Spleen (tissue), 11 donors: ENCODE data around the gene MTG2. TPM values are rescaled to one million over a fixed set of nuclear protein-coding genes. Genes with fewer than 3 reads are reported as not detected.

Experiments used
- DNase-seq: peaks from one replicate; pipeline ENCODE4 v3.0.0-alpha.2; 2020
- H3K27ac ChIP-seq, 8 donors: fragments of 200-600 bp; sonication (generic) in 7 of 8; 1 replicate in 4 of 8; 2 replicates in 4 of 8; pipeline versions ENCODE4 v1.5.0 to v1.8.0; 2016 to 2021; ENCODE audit warnings: inconsistent platforms in 4 of 8, mild to moderate bottlenecking in 4 of 8, moderate library complexity in 1 of 8
- H3K27me3 ChIP-seq, 7 donors: fragments of 200-600 bp; sonication (generic) in 6 of 7; replicated peaks in 1 of 7; 1 replicate in 4 of 7; 2 replicates in 3 of 7; pipeline versions ENCODE4 v1.5.0 to v1.8.0; 2016 to 2021; ENCODE audit warnings: inconsistent platforms in 3 of 7, mild to moderate bottlenecking in 1 of 7
- H3K36me3 ChIP-seq, 6 donors: fragments of 200-600 bp; sonication (generic) in 5 of 6; 1 replicate in 4 of 6; 2 replicates in 2 of 6; pipeline versions ENCODE4 v1.5.0 to v1.8.0; 2016 to 2021; ENCODE audit warnings: inconsistent platforms in 2 of 6
- H3K4me1 ChIP-seq, 6 donors: fragments of 200-600 bp; sonication (generic) in 5 of 6; 1 replicate in 3 of 6; 2 replicates in 3 of 6; pipeline versions ENCODE4 v1.5.0 to v1.8.0; 2016 to 2021; ENCODE audit warnings: inconsistent platforms in 3 of 6
- H3K4me3 ChIP-seq, 8 donors: fragments of 200-600 bp; sonication (generic) in 7 of 8; 1 replicate in 4 of 8; 2 replicates in 4 of 8; pipeline versions ENCODE4 v1.5.0 to v1.8.0; 2016 to 2021; ENCODE audit warnings: inconsistent platforms in 4 of 8, mild to moderate bottlenecking in 4 of 8, moderate library complexity in 2 of 8
- H3K9me3 ChIP-seq, 8 donors: fragments of 200-600 bp; sonication (generic) in 7 of 8; 1 replicate in 4 of 8; 2 replicates in 4 of 8; pipeline versions ENCODE4 v1.5.0 to v1.8.0; 2016 to 2021; ENCODE audit warnings: inconsistent platforms in 4 of 8
- CTCF ChIP-seq, 11 experiments: fragments of 200-600 bp in 7 of 11; fragments of 450-650 bp in 4 of 11; sonication (generic) in 4 of 11; IDR thresholded peaks in 8 of 11; conservative IDR thresholded peaks in 3 of 11; 1 replicate in 7 of 11; 2 replicates in 4 of 11; pipeline versions ENCODE4 v1.4.0 to v1.8.0; 2016 to 2021; ENCODE audit warnings: antibody characterized with exemption in 11 of 11, inconsistent platforms in 4 of 11, mild to moderate bottlenecking in 1 of 11
- POLR2A ChIP-seq, 3 donors: fragments of 450-650 bp; IDR thresholded peaks; one replicate each; pipeline ENCODE4 v1.5.1; 2017; ENCODE audit warnings: antibody characterized with exemption in 3 of 3, mild to moderate bottlenecking in 1 of 3
- POLR2AphosphoS5 ChIP-seq, 3 donors: sonication (generic); formaldehyde crosslinking; IDR thresholded peaks; one replicate each; pipeline ENCODE4 v1.5.1; 2017; ENCODE audit warnings: antibody characterized with exemption in 3 of 3
- WGBS, 5 donors: extraction: QIAGEN DNeasy Blood & Tissue Kit in 3 of 5; methylation state at CpG; one replicate each; pipeline versions ENCODE4 v1.1.5 to v1.1.7; 2013 to 2018; 5-methylcytosine and 5-hydroxymethylcytosine counted together
- intact Hi-C: fragments of 100-400 bp; cut with DNase I; formaldehyde crosslinking; loops from one replicate; pipeline ENCODE4 v1.15.0; 2023; ENCODE audit warnings: low total_unique reads
- polyA plus RNA-seq, 3 donors: library from polyadenylated mRNA; stranded (reverse); fragments of 200-250 nt; gene quantifications; one replicate each; pipeline ENCODE4 v1.2.1, GENCODE V29; 2013
- total RNA-seq, 7 donors: library from RNA; depleted of rRNA in 3 of 7; stranded (reverse); fragments of >200 nt in 3 of 7; fragmentation: NEBNext Ultra II Directional in 4 of 7; extraction: Animal tissue kit (Norgen Biotek cat#: 25700) in 4 of 7; gene quantifications; one replicate each; pipeline versions ENCODE4 v1.1.0 to v1.2.1, GENCODE V29; 2016 to 2021
- donor health status: healthy with polysubstance abuse.
- donor health status: DM: no; HTN: no; CAD: no; lungs with moderate emphysema.
- donor health status: DM: no; HTN: no; CAD: no.
- donor health status: Bipolar disorder and iron deficiency.
- donor health status: healthy.
- donor health status: DM: no; HTN: no; CAD: no.
- donor health status: DM: yes; HTN: yes; CAD: no.

MTG2 gene
- total and polyA plus RNA-seq, 10 donors: 22.6 to 41.3 (median 37.6) TPM

- Histone ChIP-seq H3K4me3 (no peak overlapping the region), H3K27ac (peak overlapping the region in 6 of 8 donors; percentile 32 to 74 (median 61)), H3K27me3 (no peaks in the 10 kb centered on the region), H3K36me3 (peaks cover 0 to 22% (median 0%) of the 10 kb centered on the region in 6 donors), H3K4me1 (peaks cover 14 to 78% (median 53%) of the 10 kb centered on the region in 6 donors), H3K9me3 (peaks cover 0 to 12% (median 3%) of the 10 kb centered on the region in 8 donors)
- 81 to 90% (median 87%) methylated on average over 15 to 20 of the region's 20 CpGs for WGBS, 5 donors
- intact Hi-C loops: no loop called here
- TF ChIP-seq POLR2A (IDR thresholded peaks at IDR 0.05): no peak
- TF ChIP-seq POLR2AphosphoS5 (IDR thresholded peaks at IDR 0.05): peak in 1 of 3 donors; percentile 28
- no peak for DNase-seq
These were observed 33.9 kb upstream of the MTG2 start for GRCh38 chr20:62148908-62149314.

GRCh38 chr20:62149532-62150309 lies 33.1 kb upstream of the MTG2 start:
- 65 to 80% (median 76%) methylated on average over 24 of the region's 24 CpGs for WGBS, 5 donors
- H3K27ac ChIP-seq: peak overlapping the region in 6 of 8 donors; percentile 32 to 74 (median 61)

GRCh38 chr20:62150310-62150575 lies 32.6 kb upstream of the MTG2 start:
- WGBS, 5 donors: 91 to 98% (median 93%) methylated on average over 10 to 11 of the region's 11 CpGs
- intact Hi-C loops: no loop called here

More at GRCh38 chr20:62149532-62150309, 33.1 kb upstream of the MTG2 start:
- no peak for DNase-seq
- Histone ChIP-seq H3K27me3 (no peaks in the 10 kb centered on the region), H3K4me3 (no peak overlapping the region), H3K9me3 (peaks cover 0 to 12% (median 3%) of the 10 kb centered on the region in 8 donors), H3K4me1 (peaks cover 12 to 72% (median 49%) of the 10 kb centered on the region in 6 donors), H3K36me3 (peaks cover 0 to 30% (median 0%) of the 10 kb centered on the region in 6 donors)
- intact Hi-C loops: no loop called here
- TF ChIP-seq POLR2A (IDR thresholded peaks at IDR 0.05): no peak
- peak in 2 of 3 donors; percentile 26 to 69 for TF ChIP-seq POLR2AphosphoS5 (IDR thresholded peaks at IDR 0.05)
- TF ChIP-seq CTCF (IDR thresholded peaks at IDR 0.05 in 8 of 11, conservative IDR thresholded peaks at IDR 0.05 in 3 of 11): no peak

DNA sequence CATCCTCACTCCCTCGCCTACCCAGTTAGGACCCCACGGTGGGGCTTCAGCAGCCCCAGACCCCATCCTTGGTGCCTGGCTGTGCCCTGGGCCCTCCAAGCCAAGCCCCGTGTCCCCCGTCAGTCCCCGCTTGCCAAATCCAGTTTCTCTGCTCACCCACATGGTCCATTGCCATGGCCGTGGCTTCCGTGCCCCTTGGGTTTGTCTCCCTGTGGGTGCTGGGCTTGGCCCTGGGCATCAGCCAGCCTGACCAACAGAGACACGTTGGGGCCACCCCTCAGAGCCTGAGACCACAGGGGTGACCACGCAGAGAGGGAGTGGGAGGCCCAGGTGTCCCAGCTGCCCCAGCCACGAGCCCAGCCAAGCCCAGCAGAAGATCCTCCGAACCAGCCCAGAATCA lies 31.6 kb upstream of the MTG2 start:
- WGBS, 5 donors: 92 to 97% (median 96%) methylated on average over 6 to 11 of the region's 11 CpGs

More at GRCh38 chr20:62150310-62150575, 32.6 kb upstream of the MTG2 start:
- peaks cover 7 to 67% (median 43%) of the 10 kb centered on the region in 6 donors for H3K4me1 ChIP-seq
- TF ChIP-seq CTCF (IDR thresholded peaks at IDR 0.05 in 8 of 11, conservative IDR thresholded peaks at IDR 0.05 in 3 of 11) (no peak), POLR2AphosphoS5 (IDR thresholded peaks at IDR 0.05) (no peak), POLR2A (IDR thresholded peaks at IDR 0.05) (no peak)
- H3K4me3 ChIP-seq: no peak overlapping the region
- peak overlapping the region in 5 of 8 donors; percentile 15 to 74 (median 58) for H3K27ac ChIP-seq
- no peak for DNase-seq
- no peaks in the 10 kb centered on the region for H3K27me3 ChIP-seq
- H3K9me3 ChIP-seq: peaks cover 0 to 12% (median 3%) of the 10 kb centered on the region in 8 donors
- H3K36me3 ChIP-seq: peaks cover 0 to 36% (median 0%) of the 10 kb centered on the region in 6 donors

More for the DNA sequence above, 31.6 kb upstream of the MTG2 start:
- Histone ChIP-seq H3K27ac (no peak overlapping the region), H3K4me1 (peaks cover 6 to 60% (median 37%) of the 10 kb centered on the region in 6 donors), H3K27me3 (no peaks in the 10 kb centered on the region), H3K9me3 (peaks cover 0 to 12% (median 3%) of the 10 kb centered on the region in 8 donors), H3K4me3 (no peak overlapping the region), H3K36me3 (peaks cover 0 to 45% (median 0%) of the 10 kb centered on the region in 6 donors)
- no peak for DNase-seq
- intact Hi-C loops: no loop called here
- TF ChIP-seq CTCF (IDR thresholded peaks at IDR 0.05 in 8 of 11, conservative IDR thresholded peaks at IDR 0.05 in 3 of 11) (no peak), POLR2AphosphoS5 (IDR thresholded peaks at IDR 0.05) (no peak)
